K562 (cell line): ENCODE measurements around the gene TTC38. TPM values are rescaled to one million over a fixed set of nuclear protein-coding genes. Genes with fewer than 3 reads are reported as not detected.

Source experiments
- ATAC-seq: fragments of 200-7000 bp; cut with Tn5 transposase; 3 replicates; pipeline ENCODE4 v1.9.1; 2020; ENCODE audit warnings: moderate library complexity
- BruUV-seq: library from RNA; stranded (reverse); fragments of 400-500 nt; replicated peaks from 2 replicates; lab custom pipeline; 2021; lab: Mats Ljungman, UMichigan
- CTCF ChIA-PET: fragments of 300-600 bp; formaldehyde crosslinking; extraction: SDS; loops from one replicate; lab custom pipeline; 2021; ENCODE audit warnings: low intra/inter-chr PET ratio; lab: Yijun Ruan, JAX
- POLR2A ChIA-PET: fragments of 300-600, 350-650 bp; sonication (Branson Sonifier 250); formaldehyde crosslinking; extraction: SDS; loops from one replicate; lab custom pipeline; 2021; ENCODE audit warnings: antibody characterized with exemption, inconsistent platforms; lab: Yijun Ruan, JAX
- DNase-seq, 4 experiments: peaks; one replicate each; pipeline versions ENCODE4 v3.0.0 to v3.0.0-alpha.2; 2011 to 2018; ENCODE audit warnings: low spot score in 3 of 4, mixed read lengths in 3 of 4; ENCODE audit errors: extremely low read depth in 1 of 4
- FAIRE-seq: peaks from 2 replicates; lab custom pipeline; 2011; peaks lifted over from hg19 to GRCh38; lab: Jason Lieb, UNC
- H2AFZ ChIP-seq: 2 replicates; pipeline ENCODE4 v1.6.0; 2011; ENCODE audit warnings: low read depth, low read length, control low read depth, inconsistent platforms
- H3K27ac ChIP-seq: fragments of 200-600 bp; 3 replicates; pipeline ENCODE4 v1.8.0; 2011; ENCODE audit warnings: low read depth, mild to moderate bottlenecking, control low read depth, inconsistent platforms, low read length, moderate library complexity, mixed read lengths; ENCODE audit errors: extremely low read depth
- H3K27me3 ChIP-seq, 2 experiments: fragments of 300-600 bp in 1 of 2; 2 replicates in 1 of 2; 3 replicates in 1 of 2; pipeline versions ENCODE4 v1.6.0 to v1.8.0; 2011; ENCODE audit warnings: inconsistent platforms in 2 of 2, low read length in 2 of 2, mild to moderate bottlenecking in 1 of 2, mixed read lengths in 1 of 2, moderate library complexity in 1 of 2; ENCODE audit not compliant: control insufficient read depth in 2 of 2, insufficient read depth in 2 of 2
- H3K36me3 ChIP-seq: fragments of 300-600 bp; 3 replicates; pipeline ENCODE4 v1.8.0; 2011; ENCODE audit warnings: mild to moderate bottlenecking, low read length, inconsistent platforms; ENCODE audit not compliant: control insufficient read depth, insufficient read depth
- H3K4me1 ChIP-seq, 2 experiments: fragments of 200-600 bp in 1 of 2; replicated peaks in 1 of 2; 2 replicates in 1 of 2; 3 replicates in 1 of 2; pipeline versions ENCODE4 v1.5.1 to v1.8.0; 2011; ENCODE audit warnings: inconsistent platforms in 2 of 2, low read length in 2 of 2, mild to moderate bottlenecking in 1 of 2, mixed read lengths in 1 of 2, moderate library complexity in 1 of 2; ENCODE audit not compliant: control insufficient read depth in 2 of 2, insufficient read depth in 2 of 2
- H3K4me2 ChIP-seq: 2 replicates; pipeline ENCODE4 v1.6.1; 2011; ENCODE audit warnings: low read length, control low read depth, inconsistent platforms, mixed read lengths; ENCODE audit not compliant: insufficient read depth
- H3K4me3 ChIP-seq: fragments of 200-600 bp; sonication (generic), shearing (Covaris generic); 2 replicates; pipeline ENCODE4 v1.5.1; 2016; ENCODE audit warnings: control low read depth, inconsistent platforms
- H3K79me2 ChIP-seq: fragments of 200-600 bp; 3 replicates; pipeline ENCODE4 v1.8.0; 2011; ENCODE audit warnings: low read length, inconsistent platforms; ENCODE audit not compliant: control insufficient read depth, insufficient read depth
- H3K9ac ChIP-seq, 2 experiments: 2 replicates each; pipeline versions ENCODE4 v1.6.0 to v1.6.1; 2011; ENCODE audit warnings: low read depth in 2 of 2, low read length in 2 of 2, control low read depth in 1 of 2, inconsistent platforms in 1 of 2, mild to moderate bottlenecking in 1 of 2, mixed read lengths in 1 of 2; ENCODE audit not compliant: insufficient read depth in 1 of 2
- H3K9me1 ChIP-seq: one replicate; pipeline ENCODE4 v1.6.0; 2011; ENCODE audit warnings: inconsistent platforms, mild to moderate bottlenecking, low read length, moderate library complexity; ENCODE audit not compliant: control insufficient read depth, insufficient read depth
- H3K9me3 ChIP-seq: replicated peaks from 2 replicates; pipeline ENCODE4 v1.5.1; 2011; ENCODE audit warnings: low read depth, low read length, inconsistent platforms; ENCODE audit not compliant: control insufficient read depth, insufficient read depth
- H4K20me1 ChIP-seq: replicated peaks from 2 replicates; pipeline ENCODE4 v1.6.1; 2011; ENCODE audit warnings: low read length, inconsistent platforms, mixed read lengths; ENCODE audit not compliant: control insufficient read depth, insufficient read depth
- ATF1 ChIP-seq, 2 experiments: fragments of 450-650 bp in 1 of 2; IDR thresholded peaks; 2 replicates each; pipeline ENCODE4 v1.6.1; 2016; ENCODE audit warnings: missing compliant biosample characterization in 1 of 2, missing genetic modification characterization in 1 of 2
- CHCHD3 ChIP-seq: fragments of 250-450 bp; sonication (Bioruptor Pico); IDR thresholded peaks from 2 replicates; pipeline ENCODE4 v2.1.2; 2022; ENCODE audit warnings: mild to moderate bottlenecking
- E2F3 ChIP-seq: fragments of 250-450 bp; sonication (Bioruptor Pico); IDR thresholded peaks from 2 replicates; pipeline ENCODE4 v1.4.0; 2020; ENCODE audit warnings: mild to moderate bottlenecking
- EGR1 ChIP-seq: fragments of 450-650 bp; conservative IDR thresholded peaks from 2 replicates; pipeline ENCODE4 v1.6.1; 2017; ENCODE audit warnings: mild to moderate bottlenecking
- ELF1 ChIP-seq: fragments of 200-800 bp; sonication (Bioruptor generic); IDR thresholded peaks from 2 replicates; pipeline ENCODE4 v1.6.1; 2016; ENCODE audit warnings: missing genetic modification characterization, missing compliant biosample characterization
- ERF ChIP-seq: fragments of 450-650 bp; formaldehyde crosslinking; IDR thresholded peaks from 2 replicates; pipeline ENCODE4 v1.4.0; 2020; ENCODE audit warnings: mild to moderate bottlenecking, mixed read lengths
- KAT8 ChIP-seq: fragments of 450-650 bp; IDR thresholded peaks from 2 replicates; pipeline ENCODE4 v1.6.1; 2016; ENCODE audit warnings: low read depth, mild to moderate bottlenecking
- KLF13 ChIP-seq: fragments of 450-650 bp; IDR thresholded peaks from 2 replicates; pipeline ENCODE4 v1.6.1; 2016; ENCODE audit warnings: missing genetic modification characterization, low read depth, mild to moderate bottlenecking, missing compliant biosample characterization, moderate library complexity, borderline replicate concordance
- PHB ChIP-seq: fragments of 250-450 bp; sonication (Bioruptor Pico); IDR thresholded peaks from 2 replicates; pipeline ENCODE4 v1.5.0; 2021
- TFAP4 ChIP-seq: sonication (generic); formaldehyde crosslinking; IDR thresholded peaks from 2 replicates; pipeline ENCODE4 v1.8.0; 2022; ENCODE audit warnings: missing genetic modification reagents, mild to moderate bottlenecking, moderate library complexity, borderline replicate concordance
- ZNF41 ChIP-seq: fragments of 250-450 bp; sonication (Bioruptor Pico); conservative IDR thresholded peaks from 2 replicates; pipeline ENCODE4 v1.4.0; 2020; ENCODE audit warnings: mild to moderate bottlenecking
- ZNF778 ChIP-seq: fragments of 450-650 bp; formaldehyde crosslinking; IDR thresholded peaks from 2 replicates; pipeline ENCODE4 v1.4.0; 2020; ENCODE audit warnings: mild to moderate bottlenecking, moderate library complexity
- ZSCAN32 ChIP-seq: fragments of 450-650 bp; formaldehyde crosslinking; IDR thresholded peaks from 2 replicates; pipeline ENCODE4 v1.4.0; 2020; ENCODE audit warnings: mild to moderate bottlenecking, moderate library complexity
- WGBS: fragments of 100-300 bp; shearing (Covaris generic); methylation state at CpG from one replicate; pipeline ENCODE4 v1.1.6; 2016; ENCODE audit warnings: low coverage, mixed read lengths; ENCODE audit not compliant: insufficient coverage; ENCODE audit errors: missing lambda C conversion rate; 5-methylcytosine and 5-hydroxymethylcytosine counted together
- in situ Hi-C: fragments of 300-500 bp; cut with MboI; formaldehyde crosslinking; loops from 4 replicates; pipeline ENCODE4 v1.15.0; 2018; ENCODE audit warnings: inconsistent platforms, mixed read lengths
- intact Hi-C: fragments of 100-400 bp; cut with micrococcal nuclease; formaldehyde crosslinking; loops from 2 replicates; pipeline ENCODE4 v1.14.2; 2022
- polyA plus RNA-seq, 8 experiments: library from polyadenylated mRNA; depleted of rRNA in 4 of 8; stranded (reverse) in 5 of 8; unstranded in 3 of 8; fragments of >200 nt; fragmentation: Nextera tagmentation in 2 of 8; fragmentation: Illumina TruSeq in 1 of 8; extraction: Ambion mirVana in 2 of 8; extraction: Trizol in 1 of 8; gene quantifications; 2 replicates each; pipeline versions ENCODE4 v1.2.1 to v1.2.3, GENCODE V29; 2011 to 2014; ENCODE audit warnings: inconsistent platforms in 1 of 8, missing spikeins in 1 of 8
- total RNA-seq, 7 experiments: library from RNA; depleted of rRNA in 6 of 7; stranded (reverse); fragments of >200 nt in 6 of 7; fragmentation: Illumina TruSeq in 2 of 7; extraction: Trizol in 2 of 7; gene quantifications; 2 replicates each; pipeline versions ENCODE4 v1.2.1 to v1.2.3, GENCODE V29; 2011 to 2021; ENCODE audit warnings: low replicate concordance in 1 of 7
- TF ChIP-seq, protein P1 (sequence below): sonication (generic); formaldehyde crosslinking; IDR thresholded peaks from 2 replicates; pipeline ENCODE4 v1.8.0; 2022; ENCODE audit warnings: missing genetic modification reagents, mild to moderate bottlenecking, borderline replicate concordance
- TF ChIP-seq, protein P2 (sequence below): sonication (generic); formaldehyde crosslinking; IDR thresholded peaks from 2 replicates; pipeline ENCODE4 v1.8.0; 2022; ENCODE audit warnings: mild to moderate bottlenecking, missing genetic modification reagents, borderline replicate concordance
- TF ChIP-seq, protein P3 (sequence below), 2 experiments: IDR thresholded peaks; 2 replicates each; pipeline ENCODE4 v1.6.1; 2011; ENCODE audit warnings: borderline replicate concordance in 1 of 2, control low read depth in 1 of 2, low read depth in 1 of 2, low read length in 1 of 2, mild to moderate bottlenecking in 1 of 2, mixed read lengths in 1 of 2, moderate library complexity in 1 of 2; ENCODE audit not compliant: insufficient read depth in 1 of 2, insufficient read length in 1 of 2, poor library complexity in 1 of 2, severe bottlenecking in 1 of 2; ENCODE audit errors: extremely low read depth in 1 of 2

TTC38 gene
- total and polyA plus RNA-seq, 9 of the 15 experiments (the other 6 are each of a cell fraction or from before 2014, with no cell fraction given): 0.84 to 28.4 (median 18.1) TPM

DNA sequence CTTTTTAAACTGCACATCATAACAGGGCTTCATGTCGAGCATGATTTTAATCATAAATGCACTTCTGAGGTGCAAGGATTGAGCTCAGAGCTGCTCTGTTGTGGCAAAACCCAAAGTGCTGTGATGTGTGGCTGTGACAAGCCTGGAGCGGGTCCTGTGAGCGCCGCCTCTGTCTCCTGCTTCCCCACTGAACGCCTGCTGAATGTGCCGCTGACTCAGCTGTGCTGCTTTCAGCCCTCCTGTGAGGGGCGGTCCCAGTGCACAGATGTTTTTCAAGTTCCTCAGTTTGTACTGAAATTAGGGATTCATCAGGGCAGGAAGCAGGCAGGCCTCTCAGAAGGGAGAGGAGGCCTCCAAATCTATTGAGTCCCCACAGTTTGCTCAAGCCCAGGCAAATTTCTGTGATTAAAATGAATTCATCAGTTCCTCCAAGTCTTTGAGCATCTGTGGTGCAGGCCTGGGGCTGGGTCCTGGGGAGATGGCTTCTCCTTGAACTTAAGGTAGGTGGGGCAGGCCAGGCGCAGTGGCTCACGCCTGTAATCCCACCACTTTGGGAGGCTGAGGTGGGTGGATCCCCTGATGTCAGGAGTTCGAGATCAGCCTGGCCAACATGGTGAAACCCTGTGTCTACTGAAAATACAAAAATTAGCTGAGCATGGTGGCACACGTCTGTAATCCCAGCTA is 25.9 kb downstream of the TTC38 start (continued):
- no peak for TF ChIP-seq ELF1 (tag)

DNA sequence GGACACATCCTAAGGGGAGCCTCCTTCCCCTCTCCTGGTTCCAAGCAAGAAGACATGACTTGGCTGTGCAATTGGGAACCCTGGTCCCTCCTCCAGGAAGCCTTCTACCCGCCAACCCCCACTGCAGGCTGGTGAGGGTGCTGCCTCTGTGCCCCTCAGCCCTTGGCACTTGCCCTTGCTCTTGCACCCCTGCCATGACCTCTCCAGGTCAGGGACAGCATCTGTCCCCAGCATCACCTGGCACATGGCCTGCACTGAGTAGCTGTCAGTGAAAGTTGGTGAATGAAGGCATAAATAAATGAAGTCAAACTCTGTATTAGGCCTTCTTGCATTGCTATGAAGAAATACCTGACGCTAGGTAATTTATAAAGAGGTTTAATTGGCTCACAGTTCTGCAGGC is 27.0 kb downstream of the TTC38 start:
- Histone ChIP-seq H3K9ac (no peak overlapping the region), H3K27me3 (no peaks in the 10 kb centered on the region), H3K79me2 (peaks cover 17% of the 10 kb centered on the region), H3K9me1 (no peaks in the 10 kb centered on the region), H3K4me1 (peaks cover 2 to 32% of the 10 kb centered on the region in 2 experiments; a peak in 4 of 5 replicates), H2AFZ (no peak overlapping the region), H3K4me2 (no peak overlapping the region), H3K27ac (no peak overlapping the region), H3K36me3 (peaks cover 21% of the 10 kb centered on the region; the same call in 2 of the 3 replicates), H3K9me3 (no peaks in the 10 kb centered on the region), H3K4me3 (no peak overlapping the region), H4K20me1 (no peaks in the 10 kb centered on the region)
- BruUV-seq: no TSS peak
- CTCF ChIA-PET: no interaction called here
- intact Hi-C loops: loop anchor here (5.0 kb wide), 1 partner anchor 162 kb away; no protein-coding TSS in a partner anchor
- FAIRE-seq (no peak), ATAC-seq (no peak), DNase-seq (no peak)
- POLR2A ChIA-PET: interaction anchor here (0.7 to 2.6 kb wide), 2 partner anchors 9 to 16 kb away, joined by 3 to 10 read pairs; no protein-coding TSS in a partner anchor
- 83% methylated on average over 2 of the region's 2 CpGs for WGBS
- in situ Hi-C loops: no loop called here
- TF ChIP-seq, protein P1, sequence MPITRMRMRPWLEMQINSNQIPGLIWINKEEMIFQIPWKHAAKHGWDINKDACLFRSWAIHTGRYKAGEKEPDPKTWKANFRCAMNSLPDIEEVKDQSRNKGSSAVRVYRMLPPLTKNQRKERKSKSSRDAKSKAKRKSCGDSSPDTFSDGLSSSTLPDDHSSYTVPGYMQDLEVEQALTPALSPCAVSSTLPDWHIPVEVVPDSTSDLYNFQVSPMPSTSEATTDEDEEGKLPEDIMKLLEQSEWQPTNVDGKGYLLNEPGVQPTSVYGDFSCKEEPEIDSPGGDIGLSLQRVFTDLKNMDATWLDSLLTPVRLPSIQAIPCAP (CRISPR knock-in tag): no peak
- TF ChIP-seq ERF (CRISPR knock-in tag): no peak
- TF ChIP-seq E2F3 (CRISPR knock-in tag): no peak
- TF ChIP-seq ATF1 (CRISPR knock-in tag; IDR thresholded peaks at IDR 0.05): no peak
- no peak for TF ChIP-seq ATF1 (tag; IDR thresholded peaks at IDR 0.05)
- TF ChIP-seq, protein P2, sequence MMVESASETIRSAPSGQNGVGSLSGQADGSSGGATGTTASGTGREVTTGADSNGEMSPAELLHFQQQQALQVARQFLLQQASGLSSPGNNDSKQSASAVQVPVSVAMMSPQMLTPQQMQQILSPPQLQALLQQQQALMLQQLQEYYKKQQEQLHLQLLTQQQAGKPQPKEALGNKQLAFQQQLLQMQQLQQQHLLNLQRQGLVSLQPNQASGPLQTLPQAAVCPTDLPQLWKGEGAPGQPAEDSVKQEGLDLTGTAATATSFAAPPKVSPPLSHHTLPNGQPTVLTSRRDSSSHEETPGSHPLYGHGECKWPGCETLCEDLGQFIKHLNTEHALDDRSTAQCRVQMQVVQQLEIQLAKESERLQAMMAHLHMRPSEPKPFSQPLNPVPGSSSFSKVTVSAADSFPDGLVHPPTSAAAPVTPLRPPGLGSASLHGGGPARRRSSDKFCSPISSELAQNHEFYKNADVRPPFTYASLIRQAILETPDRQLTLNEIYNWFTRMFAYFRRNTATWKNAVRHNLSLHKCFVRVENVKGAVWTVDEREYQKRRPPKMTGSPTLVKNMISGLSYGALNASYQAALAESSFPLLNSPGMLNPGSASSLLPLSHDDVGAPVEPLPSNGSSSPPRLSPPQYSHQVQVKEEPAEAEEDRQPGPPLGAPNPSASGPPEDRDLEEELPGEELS (CRISPR knock-in tag): no peak
- TF ChIP-seq CHCHD3 (CRISPR knock-in tag): no peak
- no peak for TF ChIP-seq KAT8
- TF ChIP-seq, protein P3, sequence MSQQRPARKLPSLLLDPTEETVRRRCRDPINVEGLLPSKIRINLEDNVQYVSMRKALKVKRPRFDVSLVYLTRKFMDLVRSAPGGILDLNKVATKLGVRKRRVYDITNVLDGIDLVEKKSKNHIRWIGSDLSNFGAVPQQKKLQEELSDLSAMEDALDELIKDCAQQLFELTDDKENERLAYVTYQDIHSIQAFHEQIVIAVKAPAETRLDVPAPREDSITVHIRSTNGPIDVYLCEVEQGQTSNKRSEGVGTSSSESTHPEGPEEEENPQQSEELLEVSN (IDR thresholded peaks at IDR 0.05; ENCODE audit: borderline replicate concordance in 1 of 2, extremely low read depth in 1 of 2, insufficient read depth in 1 of 2, insufficient read length in 1 of 2, low read depth in 1 of 2, low read length in 1 of 2, poor library complexity in 1 of 2, severe bottlenecking in 1 of 2): no peak
- TF ChIP-seq EGR1: no peak
- no peak for TF ChIP-seq ZSCAN32 (CRISPR knock-in tag)
- no peak for TF ChIP-seq ZNF41 (CRISPR knock-in tag)
- TF ChIP-seq TFAP4 (CRISPR knock-in tag): no peak
- TF ChIP-seq KLF13 (tag): no peak
- no peak for TF ChIP-seq PHB (CRISPR knock-in tag)
- no peak for TF ChIP-seq ZNF778 (CRISPR knock-in tag)
